Neural progenitor cell (in vitro differentiated cells): ENCODE data around the gene FNIP2. TPM values are rescaled to one million over a fixed set of nuclear protein-coding genes. Genes with fewer than 3 reads are reported as not detected.
A peak's percentile ranks its signal among the peaks of the same experiment; 100 is the strongest.

Experiments used
- DNase-seq: peaks from one replicate; pipeline ENCODE4 v3.0.0-alpha.2; 2016; ENCODE audit warnings: low spot score
- H2AFZ ChIP-seq: fragments of 200-600 bp; sonication (generic); replicated peaks from 2 replicates; pipeline ENCODE4 v1.6.1; 2016; ENCODE audit warnings: antibody characterized with exemption
- H3F3A ChIP-seq: fragments of 200-600 bp; sonication (generic); 2 replicates; pipeline ENCODE4 v1.6.1; 2016; ENCODE audit warnings: antibody characterized with exemption, low read depth
- H3K27ac ChIP-seq: fragments of 200-600 bp; sonication (generic); 2 replicates; pipeline ENCODE4 v1.5.1; 2016; ENCODE audit warnings: mild to moderate bottlenecking
- H3K27me3 ChIP-seq: fragments of 200-600 bp; sonication (generic); 2 replicates; pipeline ENCODE4 v1.6.1; 2016; ENCODE audit warnings: mild to moderate bottlenecking, moderate library complexity
- H3K36me3 ChIP-seq: fragments of 200-600 bp; sonication (generic); 2 replicates; pipeline ENCODE4 v1.5.1; 2016
- H3K4me1 ChIP-seq: fragments of 200-600 bp; sonication (generic); 2 replicates; pipeline ENCODE4 v1.6.1; 2016; ENCODE audit warnings: mixed run types
- H3K4me2 ChIP-seq: fragments of 200-600 bp; sonication (generic); 2 replicates; pipeline ENCODE4 v1.6.1; 2016
- H3K4me3 ChIP-seq: fragments of 200-600 bp; sonication (generic); 2 replicates; pipeline ENCODE4 v1.5.1; 2016
- H3K79me2 ChIP-seq: fragments of 200-600 bp; sonication (generic); 2 replicates; pipeline ENCODE4 v1.6.1; 2016; ENCODE audit warnings: low read depth
- H3K9ac ChIP-seq: fragments of 200-600 bp; sonication (generic); 2 replicates; pipeline ENCODE4 v1.6.1; 2016
- H3K9me3 ChIP-seq: fragments of 200-600 bp; sonication (generic); 2 replicates; pipeline ENCODE4 v1.5.1; 2016; ENCODE audit warnings: low read depth
- H4K20me1 ChIP-seq: fragments of 200-600 bp; sonication (generic); 2 replicates; pipeline ENCODE4 v1.6.1; 2016; ENCODE audit warnings: low read depth
- H3K27ac Mint-ChIP-seq: 3 replicates; pipeline ENCODE4 v1.8.0; 2021; ENCODE audit warnings: mixed read lengths
- H3K27me3 Mint-ChIP-seq: 2 replicates; pipeline ENCODE4 v1.8.0; 2022; ENCODE audit warnings: low read depth, mild to moderate bottlenecking, inconsistent platforms, moderate library complexity, mixed read lengths; ENCODE audit not compliant: insufficient read depth
- H3K36me3 Mint-ChIP-seq: 3 replicates; pipeline ENCODE4 v1.8.0; 2021; ENCODE audit warnings: mixed read lengths
- H3K4me1 Mint-ChIP-seq: 3 replicates; pipeline ENCODE4 v1.8.0; 2021; ENCODE audit warnings: mixed read lengths
- H3K4me3 Mint-ChIP-seq: 3 replicates; pipeline ENCODE4 v1.8.0; 2021; ENCODE audit warnings: mild to moderate bottlenecking, moderate library complexity, mixed read lengths
- H3K9me3 Mint-ChIP-seq: 3 replicates; pipeline ENCODE4 v1.8.0; 2020; ENCODE audit warnings: mixed read lengths
- CTCF ChIP-seq: fragments of 200-600 bp; sonication (generic); IDR thresholded peaks from 2 replicates; pipeline ENCODE4 v1.5.1; 2017; ENCODE audit warnings: antibody characterized with exemption, mild to moderate bottlenecking
- EZH2 ChIP-seq: fragments of 200-600 bp; sonication (generic); IDR thresholded peaks from 2 replicates; pipeline ENCODE4 v1.6.1; 2017; ENCODE audit warnings: antibody characterized with exemption, mild to moderate bottlenecking, moderate library complexity
- EZH2phosphoT487 ChIP-seq: fragments of 200-600 bp; sonication (generic); IDR thresholded peaks from 2 replicates; pipeline ENCODE4 v1.6.1; 2017; ENCODE audit warnings: antibody characterized with exemption
- total RNA-seq: library from RNA; depleted of rRNA; stranded (reverse); fragments of >200 nt; gene quantifications from 2 replicates; pipeline ENCODE4 v1.2.3, GENCODE V29; 2015; ENCODE audit warnings: low replicate concordance

The FNIP2 gene
- total RNA-seq, 1 donor from 2014 or later, result 10.5 TPM

- Mint-ChIP-seq H3K27me3 (no peaks in the 10 kb centered on the region), H3K4me1 (peaks cover 58% of the 10 kb centered on the region), H3K4me3 (no peak overlapping the region), H3K9me3 (no peaks in the 10 kb centered on the region), H3K27ac (no peak overlapping the region), H3K36me3 (no peaks in the 10 kb centered on the region)
- Histone ChIP-seq H4K20me1 (no peaks in the 10 kb centered on the region), H3F3A (peaks cover 12% of the 10 kb centered on the region), H3K9ac (no peak overlapping the region), H3K36me3 (no peaks in the 10 kb centered on the region), H3K4me1 (peaks cover 27% of the 10 kb centered on the region), H2AFZ (no peak overlapping the region), H3K4me3 (no peak overlapping the region), H3K27me3 (no peaks in the 10 kb centered on the region), H3K4me2 (no peak overlapping the region), H3K79me2 (peaks cover 4% of the 10 kb centered on the region), H3K27ac (no peak overlapping the region), H3K9me3 (no peaks in the 10 kb centered on the region)
- TF ChIP-seq EZH2phosphoT487, result no peak
- no peak for DNase-seq
These were observed 9.9 kb downstream of the FNIP2 start for GRCh38 chr4:158778712-158779111.

DNA sequence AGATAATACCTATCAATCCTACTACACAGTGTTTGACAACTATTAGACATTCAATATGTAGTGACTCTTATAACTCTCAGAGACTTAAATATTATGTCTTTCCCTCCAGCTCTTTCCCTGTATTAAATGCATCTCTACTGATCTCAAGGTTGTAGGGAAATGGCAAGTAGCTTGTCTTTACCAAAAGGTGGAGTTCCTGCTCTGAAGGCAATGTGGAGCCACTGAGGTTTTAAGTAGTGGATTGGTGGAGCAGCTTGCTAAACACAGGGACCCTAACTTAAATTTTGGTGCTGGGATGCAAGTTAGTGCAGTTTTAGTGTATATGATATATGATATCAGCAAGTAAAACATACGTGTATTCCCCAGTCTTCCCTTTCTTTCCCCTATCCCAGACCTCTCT is 13.1 kb downstream of the FNIP2 start:
- H3K4me3 Mint-ChIP-seq, result no peak overlapping the region
- no peak overlapping the region for H3K4me2 ChIP-seq
- peak overlapping the region; percentile 8 for H3K27ac Mint-ChIP-seq
- H3F3A ChIP-seq, result peaks cover 12% of the 10 kb centered on the region
- H3K9me3 ChIP-seq, result no peaks in the 10 kb centered on the region
- no peaks in the 10 kb centered on the region for H3K36me3 ChIP-seq
- H3K4me3 ChIP-seq, result no peak overlapping the region
- TF ChIP-seq CTCF (no peak), EZH2phosphoT487 (no peak), EZH2 (no peak)
- no peaks in the 10 kb centered on the region for H3K27me3 ChIP-seq
- H3K4me1 ChIP-seq, result peaks cover 22% of the 10 kb centered on the region
- H4K20me1 ChIP-seq, result no peaks in the 10 kb centered on the region
- H3K9me3 Mint-ChIP-seq, result no peaks in the 10 kb centered on the region
- H3K9ac ChIP-seq, result no peak overlapping the region
- H3K27me3 Mint-ChIP-seq, result no peaks in the 10 kb centered on the region
- H3K4me1 Mint-ChIP-seq, result peaks cover 56% of the 10 kb centered on the region
- H3K79me2 ChIP-seq, result peaks cover 7% of the 10 kb centered on the region
- no peak for DNase-seq
- H2AFZ ChIP-seq, result no peak overlapping the region
- H3K36me3 Mint-ChIP-seq, result no peaks in the 10 kb centered on the region
- no peak overlapping the region for H3K27ac ChIP-seq

GRCh38 chr4:158782551-158783360 is 13.9 kb downstream of the FNIP2 start:
- peak overlapping the region; percentile 43 for H3K4me2 ChIP-seq
- H3K79me2 ChIP-seq, result peaks cover 7% of the 10 kb centered on the region
- H3K4me3 ChIP-seq, result no peak overlapping the region

More at GRCh38 chr4:158782551-158783360, 13.9 kb downstream of the FNIP2 start:
- Histone ChIP-seq H3F3A (peaks cover 12% of the 10 kb centered on the region), H3K4me1 (peaks cover 22% of the 10 kb centered on the region), H4K20me1 (no peaks in the 10 kb centered on the region), H3K36me3 (no peaks in the 10 kb centered on the region), H3K9ac (peak overlapping the region; percentile 14), H3K27me3 (no peaks in the 10 kb centered on the region), H3K27ac (peak overlapping the region; percentile 51), H2AFZ (peak overlapping the region; percentile 8), H3K9me3 (no peaks in the 10 kb centered on the region)
- Mint-ChIP-seq H3K9me3 (no peaks in the 10 kb centered on the region), H3K4me3 (no peak overlapping the region), H3K36me3 (no peaks in the 10 kb centered on the region), H3K27ac (peak overlapping the region; percentile 33), H3K4me1 (peaks cover 54% of the 10 kb centered on the region), H3K27me3 (no peaks in the 10 kb centered on the region)
- TF ChIP-seq CTCF, result no peak
- TF ChIP-seq EZH2phosphoT487, result no peak
- TF ChIP-seq EZH2, result no peak
- DNase-seq, result no peak
